Glomerular visceral epithelial cell (primary cell): ENCODE results near the gene C9orf43.
A peak's percentile ranks its signal among the peaks of the same experiment; 100 is the strongest.

Experiments used
- DNase-seq: peaks from one replicate; pipeline ENCODE4 v3.0.0-alpha.2; 2016; ENCODE audit errors: extremely low spot score

Gene C9orf43

DNA sequence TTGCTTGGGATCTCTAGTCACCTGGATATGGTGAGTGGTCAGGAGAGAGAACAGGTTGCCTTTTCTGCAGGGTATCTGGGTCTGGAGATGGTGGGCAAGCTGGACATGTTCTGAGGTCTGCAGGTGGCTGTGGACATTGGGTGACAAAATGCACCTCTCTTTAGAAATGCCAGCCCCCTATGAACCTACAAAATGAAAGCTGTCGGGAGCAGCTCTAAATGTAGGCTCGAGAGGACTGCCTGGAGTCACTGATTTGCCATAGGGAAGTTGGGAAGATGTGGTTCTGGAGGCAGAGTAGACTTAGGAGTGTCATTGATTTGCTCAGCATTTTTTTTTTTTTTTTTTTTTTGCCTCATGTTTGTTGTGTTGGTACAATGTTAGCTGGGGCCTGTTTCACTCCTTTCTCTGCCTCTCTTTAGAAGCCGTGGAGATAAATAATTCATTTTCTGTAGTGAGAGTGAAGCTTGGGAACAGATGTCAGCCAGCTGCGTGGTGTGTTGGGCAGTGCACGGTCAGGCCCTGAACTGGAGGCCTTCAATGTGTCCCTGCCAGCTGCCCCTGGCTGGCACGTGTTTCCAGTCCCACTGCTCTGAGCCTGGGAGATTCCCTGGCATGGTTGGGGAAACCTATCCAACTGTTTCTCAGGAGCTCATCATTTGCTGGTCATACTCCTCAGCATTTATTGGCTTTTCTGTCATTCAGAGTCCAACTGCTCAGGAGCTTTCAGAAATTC is 58.3 kb downstream of the C9orf43 start:
- DNase-seq, result peak; percentile 21

DNA sequence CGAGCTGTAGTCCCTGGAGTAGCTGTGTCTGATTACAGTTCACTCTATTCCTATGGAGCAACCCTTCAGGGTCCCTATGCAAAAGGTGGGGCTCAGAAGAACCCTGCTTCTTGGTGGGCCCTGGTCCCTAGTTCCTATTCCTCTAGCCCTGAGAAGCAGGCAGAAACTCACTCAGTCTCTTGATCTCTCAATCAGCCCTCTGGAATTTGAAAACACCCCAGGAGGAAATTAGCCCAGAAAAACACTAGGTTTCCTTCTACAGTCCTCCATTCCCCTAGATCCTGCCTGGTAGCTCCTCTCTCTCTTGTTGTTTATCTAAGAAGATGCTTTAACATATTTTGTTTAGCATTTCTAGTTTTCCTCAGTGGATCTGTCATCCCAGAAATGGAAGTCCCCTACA is 60.6 kb downstream of the C9orf43 start:
- no peak for DNase-seq

DNA sequence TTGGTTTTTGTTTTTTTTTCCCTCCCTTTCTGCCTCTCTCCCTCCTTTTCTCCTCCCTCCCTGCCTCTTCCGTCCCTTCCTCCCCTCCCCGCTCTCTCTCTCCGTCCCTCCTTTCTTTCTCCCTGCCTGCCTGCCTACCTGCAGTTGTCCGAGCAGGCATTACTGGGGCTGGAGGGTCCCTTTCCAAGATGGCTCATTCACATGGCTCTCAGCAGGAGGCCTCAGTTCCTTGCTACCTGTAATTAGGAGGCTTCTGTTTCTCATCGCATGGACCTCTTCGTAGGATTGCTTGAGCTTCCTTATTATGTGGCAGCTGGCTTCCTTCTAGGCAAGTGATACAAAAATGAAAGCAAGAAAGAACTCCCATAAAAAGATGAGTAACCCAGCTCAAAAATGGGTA is 61.0 kb downstream of the C9orf43 start:
- no peak for DNase-seq

DNA sequence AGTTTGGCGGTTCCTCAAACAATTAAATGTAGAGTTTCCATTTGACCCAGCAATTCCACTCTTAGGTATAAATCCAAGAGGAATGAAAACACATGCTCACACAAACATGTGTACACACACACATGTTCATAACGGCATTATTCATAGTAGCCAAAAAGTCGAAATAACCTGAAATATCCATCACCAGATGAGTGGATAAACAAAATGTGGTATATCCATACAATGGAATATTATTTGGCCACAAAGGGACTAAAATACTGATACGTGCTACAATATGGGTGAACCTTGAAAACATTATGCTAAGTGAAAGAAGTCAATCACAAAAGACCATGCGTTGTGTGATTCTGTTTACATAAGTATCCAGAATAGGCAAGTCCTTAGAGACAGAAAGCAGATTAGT is 61.7 kb downstream of the C9orf43 start:
- no peak for DNase-seq

DNA sequence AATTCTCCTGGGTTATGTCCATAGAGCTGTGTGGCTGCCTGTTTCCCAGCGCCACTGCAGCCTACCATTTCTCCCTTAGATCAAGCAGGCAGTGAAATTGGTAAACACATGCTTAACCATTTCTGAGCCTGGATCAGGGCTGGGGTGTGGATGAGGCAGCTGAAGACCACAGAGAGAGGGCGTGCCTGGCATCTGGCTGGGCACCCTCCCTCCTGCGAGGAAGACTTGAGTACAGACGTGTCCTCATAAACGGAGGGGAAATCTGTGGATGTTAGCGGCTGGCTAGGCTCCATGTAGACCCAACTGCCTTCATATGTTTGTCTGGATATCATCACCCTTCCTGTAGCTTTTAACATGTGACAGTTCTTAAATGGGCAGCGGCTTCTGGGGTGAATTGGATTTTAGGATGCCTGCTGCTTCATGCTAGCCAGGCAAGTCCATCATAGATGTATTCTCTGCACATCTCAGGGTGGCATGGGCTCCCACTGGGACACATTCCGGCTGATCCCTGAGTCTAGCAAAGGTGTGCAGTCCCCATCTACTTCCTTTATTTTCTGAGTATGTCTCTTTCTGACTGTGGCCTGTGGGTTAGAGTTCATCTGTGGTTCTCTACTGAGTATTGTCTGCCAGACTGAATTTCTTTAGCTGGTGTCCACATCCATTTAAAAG is 63.9 kb downstream of the C9orf43 start:
- no peak for DNase-seq

DNA sequence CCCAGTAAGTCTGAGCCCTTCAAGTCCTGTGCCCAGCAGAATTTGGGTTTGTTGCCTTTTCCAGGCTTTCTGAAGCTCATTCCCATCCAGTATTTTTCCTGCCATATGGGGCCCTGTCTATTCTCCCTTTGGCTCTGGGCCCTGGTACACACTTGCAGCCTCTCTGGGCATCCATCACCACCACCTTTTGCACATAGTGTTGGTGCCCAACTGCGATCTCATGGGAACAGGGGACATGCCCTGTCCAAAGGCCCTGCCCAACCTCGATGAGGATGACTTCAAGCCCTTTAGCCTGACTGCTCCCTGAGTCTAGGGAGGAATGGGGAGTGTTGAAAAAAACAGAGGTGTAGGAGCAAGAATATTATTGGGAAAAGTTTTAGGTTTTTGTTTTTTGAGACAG is 64.5 kb downstream of the C9orf43 start:
- DNase-seq, result no peak

DNA sequence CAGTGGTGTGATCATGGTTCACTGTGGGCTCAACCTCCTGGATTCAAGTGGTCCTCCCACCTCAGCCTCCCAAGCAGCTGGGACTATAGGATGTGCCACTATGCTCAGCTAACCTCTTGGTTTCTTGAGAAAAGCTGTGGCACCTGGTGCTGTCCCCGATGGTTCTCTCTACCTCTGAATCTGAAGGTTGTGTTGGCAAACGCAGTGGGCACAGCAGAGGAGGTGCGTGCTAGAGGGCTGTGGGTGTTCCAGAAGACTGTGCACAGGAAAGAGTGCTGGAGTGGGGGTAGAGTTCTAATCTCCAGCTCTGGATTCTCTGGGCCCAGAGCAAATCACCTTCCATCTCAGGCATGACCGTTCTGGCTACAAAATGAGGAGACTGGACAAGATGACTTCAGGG is 65.4 kb downstream of the C9orf43 start:
- DNase-seq, result no peak

DNA sequence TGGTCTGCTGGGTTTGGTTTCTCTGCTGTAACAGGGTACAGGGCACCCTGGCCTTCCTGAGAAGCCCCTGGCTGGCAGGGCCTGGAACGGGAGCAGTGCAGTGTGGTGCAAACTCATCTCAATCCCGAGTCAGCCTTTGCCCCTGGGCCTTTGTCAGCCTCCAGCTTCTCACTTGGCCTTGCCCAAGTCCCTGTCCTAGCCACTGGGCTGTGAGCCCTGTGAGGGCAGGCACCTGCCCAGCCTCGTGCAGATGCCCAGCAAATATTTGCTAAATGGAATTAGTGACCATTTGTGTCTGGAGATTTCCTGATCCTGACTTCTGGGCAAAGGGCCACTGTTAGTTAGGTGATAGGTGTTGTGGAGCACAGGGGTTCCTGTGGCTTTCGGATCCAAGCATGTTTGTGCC is 66.0 kb downstream of the C9orf43 start:
- DNase-seq, result no peak

DNA sequence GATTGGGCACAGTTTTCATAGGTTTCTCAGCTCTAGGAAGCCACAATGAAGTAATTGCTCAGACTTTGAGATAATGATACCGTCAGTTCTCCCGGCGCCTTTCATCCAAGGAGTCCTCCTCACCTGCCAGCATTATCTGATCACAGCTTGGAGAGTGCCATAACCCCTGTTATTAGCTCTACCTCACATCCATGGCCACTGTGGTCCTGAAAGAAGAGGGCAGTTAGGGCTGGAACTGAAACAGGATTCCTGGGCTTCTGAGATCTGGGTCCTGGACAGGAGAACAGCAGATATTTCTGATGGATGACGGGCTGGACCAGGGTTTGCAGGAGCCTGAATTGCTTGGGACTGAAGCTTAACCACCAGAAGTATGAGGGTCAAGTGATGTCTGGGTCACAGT is 66.5 kb downstream of the C9orf43 start:
- DNase-seq, result no peak

DNA sequence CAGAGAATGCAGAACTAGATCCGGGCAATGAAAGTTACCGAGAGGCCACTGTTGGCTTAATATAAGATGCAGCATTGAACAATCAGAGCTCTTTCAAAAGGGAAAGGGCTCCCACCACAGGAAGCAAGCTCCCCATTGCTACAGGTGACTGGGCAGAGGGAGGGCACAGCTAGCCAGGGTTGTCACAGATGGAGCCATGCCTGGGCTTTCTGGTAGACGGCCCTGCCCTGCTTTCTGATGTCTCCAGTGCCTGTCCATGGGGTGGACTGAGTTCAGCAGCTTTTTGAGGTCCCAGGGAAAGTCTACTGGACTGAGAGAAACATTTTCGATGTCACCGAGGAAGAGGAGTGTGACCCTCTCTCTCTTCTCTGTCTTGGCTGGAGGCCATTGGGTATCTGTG is 67.1 kb downstream of the C9orf43 start:
- DNase-seq, result no peak

DNA sequence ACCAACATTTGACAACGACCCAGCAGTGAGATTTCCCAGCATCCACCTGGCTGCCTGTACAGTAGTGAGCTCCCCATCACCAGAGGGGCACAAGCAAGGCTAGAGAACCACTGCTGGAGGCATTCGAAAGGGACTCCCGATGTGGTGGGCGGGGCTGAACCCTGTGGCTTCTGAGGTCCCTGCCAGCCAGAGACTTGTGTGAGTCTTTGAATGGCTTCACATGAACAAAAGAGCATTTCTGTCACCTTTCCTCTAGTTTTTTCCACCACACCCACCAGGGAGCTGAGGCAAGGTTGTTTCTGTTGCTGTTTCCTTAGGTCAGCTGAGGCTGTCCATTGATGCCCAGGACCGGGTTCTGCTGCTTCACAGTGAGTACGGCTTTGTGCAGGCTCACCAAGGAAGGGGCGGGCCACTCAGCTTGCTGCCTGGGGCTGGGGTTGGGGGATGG is 68.7 kb downstream of the C9orf43 start:
- no peak for DNase-seq
